ENCODE measurements around the gene SIX5.

- TF ChIP-seq CTCF (conservative IDR thresholded peaks at IDR 0.05; ENCODE audit: low read depth, low read length) (no peak), EZH2 (IDR thresholded peaks at IDR 0.05; ENCODE audit: low read length, unreplicated experiment) (no peak)
These were observed 17.5 kb upstream of the SIX5 start for GRCh38 chr19:45786533-45786894.
